CD4-positive, alpha-beta T cell treated with Interleukin-21 for 1 hour (primary cell): ENCODE results near the gene SUGT1.
A peak's percentile ranks its signal among the peaks of the same experiment; 100 is the strongest.
"Not testable (repeated sequence)": the region's sequence is repeated elsewhere in the genome, so short reads cannot be mapped to it uniquely, and the experiment has no call there.

Source experiments
- DNase-seq: peaks from one replicate; pipeline ENCODE4 v3.0.0-alpha.2; 2020

Gene SUGT1

DNA sequence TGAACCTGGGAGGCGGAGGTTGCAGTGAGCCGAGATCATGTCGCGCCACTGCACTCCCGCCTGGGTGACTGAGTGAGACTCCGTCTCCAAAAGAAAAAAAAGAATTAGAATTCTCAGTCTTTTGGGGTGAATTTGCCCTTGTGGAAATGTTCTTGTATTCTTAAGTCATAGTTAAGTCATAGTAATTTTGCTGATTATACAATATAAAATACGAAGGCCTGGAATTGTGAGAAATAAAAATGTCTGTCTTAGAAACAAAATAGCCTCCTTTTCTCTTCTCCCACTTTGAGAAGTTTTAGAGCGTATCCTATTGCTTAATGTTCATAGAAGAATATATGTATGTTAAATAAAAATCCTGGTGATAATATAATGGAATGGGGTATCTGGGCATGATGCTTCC, 18.1 kb downstream of the SUGT1 start:
- no peak for DNase-seq

DNA sequence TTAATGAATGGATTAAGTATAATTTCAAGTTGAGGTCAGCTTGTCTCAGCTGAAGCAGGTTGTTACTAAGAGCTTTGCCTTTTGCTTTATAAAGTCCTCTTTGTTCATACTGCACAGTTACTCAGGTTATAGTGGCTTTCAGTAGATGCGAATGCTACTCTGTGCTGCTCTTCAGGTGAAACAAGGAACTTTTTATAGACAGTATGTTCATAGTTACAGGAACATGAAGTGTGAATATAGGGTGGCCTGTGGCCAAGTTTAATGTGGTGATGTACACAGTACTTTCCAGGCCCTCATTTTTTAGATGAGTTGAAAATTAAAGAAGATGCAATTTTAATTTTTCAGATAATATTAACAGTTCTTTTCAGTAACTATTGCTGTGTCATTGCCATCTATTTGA, 20.8 kb downstream of the SUGT1 start:
- no peak for DNase-seq

DNA sequence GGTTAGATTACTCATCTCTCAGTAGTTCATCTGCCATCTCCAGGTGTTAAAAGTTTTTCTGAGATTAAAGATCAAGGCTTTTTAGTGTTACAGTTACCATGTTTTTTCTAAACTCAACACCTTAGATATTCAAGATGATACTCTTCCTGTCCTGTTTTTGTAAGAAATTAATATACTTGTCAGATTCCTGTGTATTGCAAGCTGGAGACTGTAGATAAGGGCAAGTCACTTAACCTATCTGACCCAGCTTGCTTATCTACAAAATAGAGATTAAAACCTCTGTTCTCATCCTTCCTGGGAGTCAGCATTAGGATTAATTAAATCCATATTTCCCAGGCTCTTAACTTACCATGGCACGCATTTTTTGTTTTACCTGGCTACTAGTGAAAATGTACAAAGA, 25.2 kb downstream of the SUGT1 start:
- DNase-seq = no peak

DNA sequence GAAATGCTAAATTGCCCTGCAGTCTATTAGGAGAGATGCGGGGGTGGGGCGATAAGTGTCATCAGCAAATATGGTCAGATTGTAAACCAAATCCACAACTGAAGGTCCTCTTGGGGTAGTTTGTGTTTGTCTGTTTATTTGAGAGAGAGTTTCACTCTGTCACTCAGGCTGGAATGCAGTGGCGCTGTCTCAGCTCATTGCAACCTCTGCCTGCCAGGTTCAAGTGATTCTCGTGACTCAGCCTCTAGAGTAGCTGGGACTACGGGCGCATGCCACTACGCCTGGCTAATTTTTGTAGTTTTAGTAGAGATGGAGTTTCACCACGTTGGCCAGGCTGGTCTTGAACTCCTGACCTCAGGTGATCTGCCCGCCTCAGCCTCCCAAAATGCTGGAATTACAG, 33.2 kb downstream of the SUGT1 start:
- DNase-seq = not testable (repeated sequence)

DNA sequence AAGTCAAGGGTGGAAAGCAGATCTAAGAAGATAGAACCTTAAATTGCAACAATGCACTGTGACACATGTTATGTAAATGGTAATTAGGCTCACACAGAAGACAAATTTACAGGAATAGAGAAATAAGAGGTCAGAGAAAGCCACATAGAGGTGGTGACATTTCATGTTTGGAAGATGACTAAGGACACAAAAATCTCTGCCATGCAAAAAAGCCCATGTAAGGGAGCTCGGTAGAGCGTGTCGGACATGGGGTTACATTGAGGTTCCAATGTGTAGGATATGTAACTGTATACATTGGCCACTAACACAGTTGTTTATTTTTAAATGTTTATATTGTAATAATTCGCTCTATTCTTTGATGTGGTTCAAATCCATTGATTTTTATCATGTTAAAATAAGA, 33.7 kb downstream of the SUGT1 start:
- DNase-seq = no peak

DNA sequence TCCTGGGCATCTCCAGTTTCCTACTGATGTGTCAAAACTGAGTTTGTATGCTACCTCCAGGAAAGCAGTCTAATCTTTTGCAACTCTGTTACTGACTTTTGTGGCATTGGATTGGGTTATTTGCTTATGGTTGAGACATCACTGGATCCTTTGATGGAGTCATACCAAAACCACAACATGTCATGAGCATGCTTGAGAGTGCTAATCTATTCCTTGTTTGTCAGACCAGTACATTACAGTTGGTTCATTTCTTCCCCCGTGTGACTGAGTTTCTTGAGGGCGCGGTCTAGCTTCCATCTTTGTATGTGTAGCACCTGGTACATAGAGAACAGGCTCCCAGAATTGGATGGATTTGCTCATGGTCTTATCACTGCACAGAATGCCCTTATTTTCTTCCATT, 43.2 kb downstream of the SUGT1 start:
- no peak for DNase-seq

DNA sequence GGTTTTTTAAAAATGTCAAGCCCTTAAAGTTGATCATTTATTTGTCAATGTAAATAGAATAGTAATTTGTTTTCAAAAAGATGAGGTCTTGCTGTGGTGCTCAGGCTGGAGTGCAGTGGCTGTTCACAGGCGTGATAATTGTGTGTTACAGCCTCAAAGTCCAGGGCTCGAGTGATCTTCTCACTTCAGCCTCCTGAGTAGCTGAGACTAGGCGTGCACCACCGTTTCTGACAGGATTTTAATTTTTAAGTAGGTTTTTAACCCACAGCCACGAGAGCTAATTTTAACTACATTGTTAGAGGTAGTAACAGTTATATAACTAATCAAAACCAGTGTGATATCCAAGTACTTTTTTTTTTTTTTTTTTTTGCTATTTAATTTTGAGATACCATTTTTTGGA, 43.9 kb downstream of the SUGT1 start:
- no peak for DNase-seq

DNA sequence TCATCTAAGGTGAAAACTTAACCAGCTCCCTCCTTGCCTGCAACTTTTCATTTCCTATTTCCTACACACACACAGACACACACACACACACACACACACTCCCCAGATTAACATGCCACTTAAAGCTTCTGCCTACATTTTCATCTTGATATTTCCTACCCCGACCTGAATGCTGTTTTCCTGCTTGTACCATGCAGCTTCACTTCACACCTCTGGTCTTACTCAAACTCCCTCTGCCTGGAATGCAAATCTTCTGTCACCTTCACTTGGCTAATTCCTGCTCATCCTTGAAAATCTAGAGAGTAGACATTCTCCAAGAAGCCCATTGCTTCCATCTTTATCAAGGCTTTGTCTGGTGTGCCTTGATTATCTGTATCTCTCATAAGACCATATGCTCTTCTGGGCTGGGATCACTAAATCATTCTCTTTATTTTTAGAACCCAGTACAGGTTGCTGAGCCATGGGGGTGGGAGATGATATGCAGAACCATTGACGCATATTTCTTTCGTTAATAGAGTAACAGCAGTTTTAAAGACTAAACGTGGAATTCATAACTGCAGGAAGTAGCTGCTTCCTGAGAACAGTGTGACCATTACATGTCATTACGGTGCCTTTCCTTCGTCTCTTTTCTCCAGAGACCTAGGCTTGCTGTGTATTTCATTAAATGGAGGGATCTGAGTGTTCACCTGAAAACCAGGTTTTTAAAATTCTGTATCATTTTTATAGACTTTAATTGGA, 49.3 kb downstream of the SUGT1 start:
- no peak for DNase-seq

DNA sequence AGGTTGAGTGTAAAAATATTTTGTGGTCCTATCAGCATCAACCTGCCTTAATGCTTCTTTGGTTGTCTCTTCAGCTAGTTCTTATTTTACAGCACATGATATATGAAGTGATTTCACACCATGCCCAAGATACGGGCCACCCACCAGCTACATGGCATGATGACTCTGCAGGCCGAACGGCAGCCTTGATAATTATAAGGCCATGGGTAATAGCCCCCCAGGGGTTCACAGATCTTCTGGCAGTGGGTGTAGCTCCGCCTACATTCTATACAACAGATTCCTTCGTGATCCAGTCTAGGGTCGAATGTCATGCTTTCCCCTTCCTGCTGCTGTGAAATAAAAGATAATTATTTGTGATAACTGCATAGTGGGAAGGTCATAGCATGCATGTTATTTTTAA, 50.8 kb downstream of the SUGT1 start:
- DNase-seq = no peak

DNA sequence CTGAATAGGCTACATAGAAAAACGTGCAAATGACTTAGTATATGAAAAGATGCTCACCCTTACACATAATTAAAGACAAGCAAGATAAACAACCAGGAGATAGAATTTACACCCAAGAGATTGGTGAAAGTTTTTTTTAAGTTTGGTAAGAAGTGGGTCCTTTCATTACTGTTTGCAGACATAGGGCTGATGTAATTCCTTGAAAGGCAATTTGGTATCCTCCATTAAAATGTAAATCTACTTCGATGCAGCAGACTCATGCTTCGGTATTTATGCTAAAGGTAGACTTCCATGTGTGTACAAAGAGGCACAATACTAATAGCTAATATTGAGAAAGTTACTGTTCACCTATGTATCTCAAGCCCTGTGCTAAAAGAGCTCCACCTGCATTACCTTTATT, 53.4 kb downstream of the SUGT1 start:
- no peak for DNase-seq

DNA sequence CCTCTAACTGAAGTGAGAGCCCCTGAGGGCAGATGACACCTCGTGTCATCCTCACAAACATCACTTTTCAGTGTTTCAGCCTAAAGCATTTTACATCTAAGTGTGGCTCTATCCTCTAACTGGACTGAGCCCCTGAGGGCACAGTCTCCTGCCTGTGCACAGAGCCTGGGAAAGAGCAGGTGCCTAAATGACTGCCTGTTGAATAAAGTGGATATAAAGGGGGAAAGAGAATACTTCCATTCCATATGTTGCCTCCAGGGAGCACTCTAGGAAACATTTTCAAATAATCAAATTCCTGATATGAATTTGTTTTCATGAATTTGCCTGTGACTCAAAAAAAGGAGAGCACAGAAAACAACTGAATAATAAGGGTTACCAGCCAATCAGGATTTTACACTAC, 54.7 kb downstream of the SUGT1 start:
- no peak for DNase-seq

DNA sequence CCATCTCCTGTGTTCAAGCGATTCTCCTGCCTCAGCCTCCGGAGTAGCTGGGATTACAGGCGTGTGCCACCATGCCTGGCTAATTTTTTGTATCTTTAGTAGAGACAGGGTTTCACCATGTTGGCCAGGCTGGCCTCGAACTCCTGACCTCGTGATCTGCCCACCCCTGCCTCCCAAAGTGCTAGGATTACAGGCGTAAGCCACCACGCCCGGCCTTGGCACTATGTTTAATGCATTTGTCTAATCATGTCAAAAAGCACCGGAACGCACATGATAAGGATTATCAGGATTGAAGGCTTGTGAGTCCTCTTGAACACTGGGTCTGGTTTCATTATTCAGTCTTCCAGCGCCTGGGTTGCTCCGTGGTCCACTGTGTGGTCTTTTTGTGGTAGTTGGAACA, 55.6 kb downstream of the SUGT1 start:
- not testable (repeated sequence) for DNase-seq

DNA sequence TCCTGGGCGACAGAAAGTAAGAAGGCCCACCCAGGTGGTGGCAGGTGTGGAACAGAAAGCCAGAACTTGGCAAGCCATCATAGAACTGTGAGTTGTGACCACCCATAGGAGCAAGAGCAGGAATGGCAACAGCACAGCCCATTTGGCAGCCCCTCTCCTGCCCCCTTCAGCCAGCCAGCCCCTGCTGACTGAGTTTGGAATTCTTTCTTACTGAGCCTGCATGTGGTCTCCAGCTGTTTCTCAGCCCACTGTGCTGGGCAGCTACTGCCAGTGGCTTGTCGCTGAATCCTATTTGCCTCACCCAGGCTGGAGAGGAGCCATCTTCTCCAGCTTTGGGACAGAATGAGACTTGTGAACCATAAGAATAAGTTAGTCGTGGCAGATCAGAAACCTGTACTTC, 58.6 kb downstream of the SUGT1 start:
- no peak for DNase-seq

DNA sequence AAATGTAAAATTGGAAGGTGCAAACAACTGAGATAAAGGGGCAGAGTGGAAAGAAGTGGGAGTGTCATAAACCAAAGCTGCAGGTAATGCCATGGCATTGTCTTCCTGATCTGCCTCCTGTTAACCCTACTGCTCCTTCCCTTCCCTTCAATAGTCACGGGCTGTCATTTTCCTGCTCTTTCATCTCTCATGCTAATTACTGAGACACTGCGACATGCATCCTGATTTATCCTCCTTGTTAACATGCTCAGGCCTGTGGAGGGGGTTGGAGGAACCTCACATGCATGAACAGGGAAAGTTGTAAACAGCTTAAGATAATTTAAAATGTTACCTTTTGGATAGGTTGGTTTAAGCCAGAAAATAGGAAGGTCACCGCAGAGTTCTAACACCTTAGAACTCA, 59.7 kb downstream of the SUGT1 start:
- no peak for DNase-seq

DNA sequence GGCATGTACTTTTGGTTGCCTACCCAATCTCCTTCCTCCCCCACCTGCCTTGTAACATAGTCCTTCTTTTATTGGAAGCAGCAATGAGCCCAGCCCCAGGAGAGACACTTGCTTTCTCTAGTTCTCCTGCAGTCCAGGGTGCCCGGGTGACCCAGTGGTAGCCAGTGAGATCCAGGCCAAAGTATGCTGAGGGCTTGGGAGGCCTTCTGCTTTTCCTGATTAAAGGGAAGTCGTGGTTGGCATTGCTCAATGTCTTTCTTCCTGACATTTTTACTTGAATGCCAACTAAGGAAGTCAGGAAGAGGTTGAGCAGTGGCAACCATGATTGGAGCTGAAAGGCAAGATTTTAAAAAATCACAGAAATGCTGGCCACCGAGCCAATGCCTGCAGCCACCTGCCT, 61.3 kb downstream of the SUGT1 start:
- DNase-seq = no peak

DNA sequence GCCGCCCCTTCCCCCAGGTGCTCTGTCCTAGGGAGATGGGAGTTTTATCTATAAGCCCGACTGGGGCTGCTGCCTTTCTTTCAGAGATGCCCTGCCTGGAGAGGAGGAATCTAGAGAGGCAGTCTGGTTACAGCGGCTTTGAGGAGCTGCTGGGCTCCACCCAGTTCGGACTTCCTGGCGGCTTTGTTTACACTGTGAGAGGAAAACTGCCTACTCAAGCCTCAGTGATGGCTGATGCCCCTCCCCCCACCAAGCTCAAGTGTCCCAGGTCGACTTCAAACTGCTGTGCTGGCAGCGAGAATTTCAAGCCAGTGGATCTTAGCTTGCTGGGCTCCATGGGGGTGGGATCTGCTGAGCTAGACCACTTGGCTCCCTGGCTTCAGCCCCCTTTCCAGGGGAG, 68.3 kb downstream of the SUGT1 start:
- DNase-seq = not testable (repeated sequence)

DNA sequence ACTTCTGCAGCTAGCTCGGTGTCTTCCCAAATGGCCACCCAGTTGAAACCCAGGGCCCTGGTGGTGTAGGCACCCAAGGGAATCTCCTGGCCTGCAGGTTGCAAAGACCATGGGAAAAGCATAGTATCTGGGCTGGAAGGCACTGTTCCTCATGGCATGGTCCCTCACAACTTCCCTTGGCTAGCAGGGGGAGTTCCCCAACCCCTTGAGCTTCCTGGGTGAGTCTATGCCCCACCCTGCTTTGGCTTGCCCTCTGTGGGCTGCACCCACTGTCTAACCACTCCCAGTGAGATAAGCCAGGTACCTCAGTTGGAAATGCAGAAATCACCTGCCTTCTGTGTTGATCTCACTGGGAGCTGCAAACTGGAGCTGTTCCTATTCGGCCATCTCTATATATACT, 68.7 kb downstream of the SUGT1 start:
- DNase-seq = not testable (repeated sequence)

DNA sequence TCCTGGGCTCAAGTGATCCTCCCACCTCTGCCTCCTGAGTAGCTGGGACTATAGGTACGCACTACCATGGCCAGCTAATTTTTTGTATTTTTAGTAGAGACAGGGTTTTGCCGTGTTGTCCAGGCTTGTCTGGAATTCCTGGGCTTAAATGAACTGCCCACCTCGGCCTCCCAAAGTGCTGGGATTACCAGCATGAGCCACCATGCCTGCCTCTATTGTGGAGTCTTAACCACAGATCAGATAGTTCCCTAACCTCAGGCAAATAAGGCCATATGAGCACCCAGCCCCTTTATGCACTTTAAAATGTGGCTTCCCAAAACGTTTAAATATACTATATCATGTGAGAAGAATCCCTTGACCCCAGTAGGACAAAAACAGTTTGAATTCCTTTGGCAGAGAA, 70.5 kb downstream of the SUGT1 start:
- no peak for DNase-seq

DNA sequence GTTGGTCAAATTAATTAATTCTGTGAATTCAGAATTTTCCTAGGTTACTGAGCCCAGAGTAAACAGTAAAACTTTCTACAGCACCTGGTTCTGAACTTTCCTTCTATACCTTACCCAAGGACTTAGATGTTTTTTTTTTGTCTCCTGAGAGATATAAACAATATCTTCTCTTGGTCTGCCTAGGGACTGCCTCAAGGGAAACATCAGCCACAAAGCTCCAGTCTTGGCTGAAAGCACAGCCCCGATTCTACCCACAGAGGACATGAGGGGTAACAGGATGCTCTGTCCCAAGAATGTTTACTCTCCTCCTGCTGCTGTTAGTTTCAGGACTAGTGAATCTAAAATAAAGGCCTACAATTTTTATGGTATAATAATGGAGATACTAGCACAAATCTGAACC, 72.7 kb downstream of the SUGT1 start:
- DNase-seq = no peak

DNA sequence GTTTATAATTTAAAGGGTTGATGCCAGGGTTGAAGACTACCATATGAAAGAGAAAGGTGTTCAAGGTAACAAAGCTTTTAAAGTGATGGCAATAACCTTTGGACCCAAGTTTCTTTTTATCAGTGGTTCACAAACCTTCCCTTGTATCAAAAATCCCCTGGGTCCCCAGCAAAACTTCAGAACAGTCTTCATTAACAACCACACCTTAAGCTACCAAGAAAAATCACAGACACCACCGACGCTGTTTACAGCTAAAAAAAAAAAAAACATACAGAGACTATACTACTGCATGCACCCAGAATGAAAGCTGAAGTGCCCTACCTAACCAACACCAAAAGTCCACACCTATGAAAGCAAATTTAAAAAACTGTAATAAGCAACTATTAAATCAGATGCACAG, 73.6 kb downstream of the SUGT1 start:
- no peak for DNase-seq

DNA sequence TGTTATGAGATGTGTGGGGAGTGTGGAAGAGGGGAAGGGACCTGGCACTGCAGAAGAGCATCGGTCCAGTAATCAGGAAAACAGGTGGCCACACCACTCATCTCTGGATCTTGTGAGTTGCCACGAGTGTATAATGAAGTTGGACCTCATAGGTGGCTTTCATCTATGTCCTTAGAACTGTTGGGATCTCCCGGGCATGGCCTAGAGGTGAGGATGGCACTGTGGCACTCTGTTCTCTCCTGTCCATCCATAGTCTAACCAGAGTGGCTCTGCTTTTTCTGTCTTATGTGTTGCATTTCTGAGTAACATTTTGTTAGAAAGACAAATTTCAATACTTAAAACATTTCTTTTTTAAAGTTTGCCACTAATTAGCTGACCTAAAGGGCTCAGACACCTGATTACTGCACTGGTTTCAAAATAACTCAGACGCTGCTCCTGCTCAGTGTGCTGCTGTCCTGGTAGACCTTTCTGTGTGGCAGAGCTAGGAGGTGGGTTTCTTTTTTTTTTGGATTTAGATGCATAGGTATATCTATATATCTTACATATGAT, 81.5 kb downstream of the SUGT1 start:
- DNase-seq = no peak

DNA sequence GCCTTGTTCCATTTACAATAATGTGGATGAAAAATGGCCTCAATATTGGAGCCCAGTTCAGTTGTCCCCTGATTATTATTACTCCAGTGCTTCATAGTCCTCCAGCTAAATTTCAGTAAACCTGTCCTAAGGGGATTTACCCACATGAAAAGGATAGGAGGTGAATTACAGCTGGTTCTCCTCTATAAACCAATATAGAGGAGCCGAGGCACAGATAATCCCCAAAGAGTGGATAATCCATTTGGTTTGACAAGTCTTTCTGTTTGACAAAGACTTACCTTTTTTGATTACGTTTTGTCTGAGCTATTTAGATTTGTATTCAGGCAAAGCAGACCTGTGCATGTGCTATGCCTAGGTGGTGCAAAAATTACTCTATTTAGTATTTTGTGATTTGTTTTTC, 84.3 kb downstream of the SUGT1 start:
- DNase-seq = no peak

DNA sequence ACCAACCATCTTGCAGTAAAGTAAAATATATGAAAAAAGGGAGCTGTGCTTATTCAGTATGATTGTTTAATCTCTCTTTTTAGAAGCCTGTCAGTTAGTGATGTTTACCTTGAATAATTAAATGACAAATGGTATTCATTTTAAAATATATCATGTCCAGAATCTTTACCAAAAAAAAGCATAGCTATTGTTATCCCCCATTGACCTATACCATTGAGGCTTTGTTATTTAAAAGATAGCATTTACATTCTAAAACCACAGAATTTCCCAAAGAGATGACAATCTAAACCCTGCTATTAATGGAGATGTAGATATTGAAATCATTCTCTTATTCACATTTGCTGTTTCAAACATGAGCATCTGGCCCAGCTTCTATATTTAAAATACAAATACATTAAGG, 84.8 kb downstream of the SUGT1 start:
- no peak for DNase-seq

DNA sequence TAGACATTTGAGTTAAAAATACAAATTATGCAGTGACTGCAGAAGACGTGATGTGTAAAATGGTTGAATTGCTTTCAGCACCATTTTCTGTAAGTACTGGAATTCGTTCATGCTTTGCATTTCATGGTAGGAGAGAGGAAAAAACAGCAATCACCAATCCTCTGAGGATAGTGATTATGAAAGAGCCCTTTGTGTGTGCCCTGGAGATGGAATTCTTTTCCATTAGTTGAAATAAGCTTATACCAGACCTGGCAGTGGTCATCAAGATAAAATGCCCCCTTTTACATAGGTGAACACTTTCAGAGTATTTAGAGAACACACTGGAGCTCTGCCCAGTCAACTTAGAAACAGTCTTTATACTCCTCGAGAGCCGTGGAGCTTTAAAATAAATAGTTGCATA, 85.3 kb downstream of the SUGT1 start:
- no peak for DNase-seq

DNA sequence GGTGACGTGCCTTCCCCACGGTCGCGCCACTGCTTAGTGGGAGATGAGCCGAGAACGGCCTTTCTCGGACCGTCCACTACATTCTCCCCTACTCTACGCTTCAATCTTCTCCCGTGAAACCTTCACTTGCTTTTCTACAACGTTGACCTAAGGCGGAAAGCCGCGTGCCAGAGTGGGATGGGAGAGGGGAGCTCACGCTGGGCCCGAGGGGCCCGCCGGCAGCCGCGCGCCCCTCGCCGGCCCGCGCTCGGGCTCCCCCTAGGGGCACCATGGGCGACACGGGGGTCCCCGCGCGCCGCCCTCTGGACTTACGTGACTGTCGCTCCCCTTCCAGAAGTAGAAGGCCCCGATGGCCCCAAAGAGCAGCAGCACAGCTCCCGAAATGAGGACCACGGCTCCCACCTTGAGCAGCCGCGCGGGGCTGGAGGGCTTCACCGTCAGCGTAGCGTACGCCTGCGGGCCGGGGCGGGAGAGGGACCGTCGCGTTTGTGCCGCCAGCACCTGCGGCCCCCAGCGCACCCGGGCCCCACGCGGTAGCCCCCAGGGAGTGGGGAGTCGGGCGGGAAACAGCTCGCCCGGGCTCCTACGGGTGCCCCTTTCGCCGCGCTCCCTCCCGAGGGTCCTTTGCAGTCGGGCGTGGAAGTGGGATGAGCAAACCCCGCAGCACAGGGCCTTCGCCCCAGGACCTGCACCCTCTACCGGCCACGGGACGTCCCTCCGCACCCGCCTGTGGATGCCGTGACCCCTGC, 86.3 kb downstream of the SUGT1 start:
- DNase-seq = peak; percentile 1
